HG02852 (cell line): Measurements from ENCODE around the gene PDE4B.
"Not testable (repeated sequence)": the region's sequence is repeated elsewhere in the genome, so short reads cannot be mapped to it uniquely, and the experiment has no call there.

ENCODE experiments used
- ATAC-seq: cut with Tn5 transposase; IDR thresholded peaks from one replicate; pipeline ENCODE4 v1.9.1; 2021; ENCODE audit warnings: mild to moderate bottlenecking, moderate library complexity; ENCODE audit not compliant: unreplicated experiment

The PDE4B gene

DNA sequence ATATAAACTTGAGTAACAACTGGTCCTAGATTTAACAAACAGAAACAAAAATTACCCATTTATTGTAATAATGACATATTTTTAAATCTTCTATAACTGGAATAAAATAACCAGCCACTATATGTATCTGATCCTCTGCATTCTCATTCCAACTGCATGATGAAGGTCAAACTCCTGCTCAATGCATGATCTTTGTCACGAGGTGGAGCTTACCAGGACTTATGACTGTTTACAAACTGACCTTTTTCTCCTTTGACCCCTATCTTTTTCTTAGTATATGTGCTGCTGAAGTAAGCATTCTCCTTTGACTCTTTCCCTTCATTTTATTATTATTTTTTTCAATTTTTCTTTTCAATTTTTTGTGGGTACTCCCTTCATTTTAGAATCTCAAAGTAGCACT, 252.2 kb downstream of the PDE4B start:
- no peak for ATAC-seq

GRCh38 chr1:66046415-66046814, 253.7 kb downstream of the PDE4B start:
- ATAC-seq, result no peak

DNA sequence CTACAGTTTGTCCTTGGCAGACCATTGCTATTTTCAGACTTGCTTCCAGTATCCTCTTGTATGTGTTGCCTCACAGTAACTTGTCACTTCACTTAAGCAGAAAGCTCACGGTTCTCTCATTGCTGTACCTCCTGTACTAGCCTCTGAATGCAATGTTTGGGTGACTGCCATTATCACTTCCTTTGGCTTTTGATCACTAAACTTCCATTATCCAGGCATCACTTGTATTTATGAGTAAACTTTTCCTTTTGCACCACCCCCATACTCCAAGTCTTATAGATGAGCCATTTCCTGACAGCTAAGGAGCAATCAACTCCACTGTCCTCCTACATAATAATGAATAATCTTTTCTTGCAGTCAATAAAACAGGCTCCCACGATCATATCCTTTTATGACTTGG, 255.3 kb downstream of the PDE4B start:
- no peak for ATAC-seq

GRCh38 chr1:66050123-66050522, 257.4 kb downstream of the PDE4B start:
- no peak for ATAC-seq

DNA sequence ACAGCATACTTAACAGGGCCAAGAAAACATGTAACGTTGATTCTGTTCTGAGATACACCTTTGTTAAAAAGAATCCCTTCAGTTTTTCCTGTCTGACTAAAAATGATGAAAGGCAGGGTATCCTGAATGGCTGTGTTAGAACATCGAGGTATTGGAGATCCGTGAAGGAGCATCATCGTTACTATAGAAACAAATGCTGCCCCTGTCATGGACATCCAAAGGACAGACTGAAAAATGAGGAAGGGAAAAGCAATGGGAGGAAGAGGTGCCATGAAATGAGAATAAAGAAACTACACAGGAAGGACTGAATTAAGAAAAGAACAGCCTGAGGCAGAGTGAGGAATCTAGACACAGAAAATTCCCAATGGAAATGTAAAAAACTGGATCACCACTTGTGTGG, 257.9 kb downstream of the PDE4B start:
- ATAC-seq, result no peak

GRCh38 chr1:66055092-66055491, 262.4 kb downstream of the PDE4B start:
- ATAC-seq, result no peak

DNA sequence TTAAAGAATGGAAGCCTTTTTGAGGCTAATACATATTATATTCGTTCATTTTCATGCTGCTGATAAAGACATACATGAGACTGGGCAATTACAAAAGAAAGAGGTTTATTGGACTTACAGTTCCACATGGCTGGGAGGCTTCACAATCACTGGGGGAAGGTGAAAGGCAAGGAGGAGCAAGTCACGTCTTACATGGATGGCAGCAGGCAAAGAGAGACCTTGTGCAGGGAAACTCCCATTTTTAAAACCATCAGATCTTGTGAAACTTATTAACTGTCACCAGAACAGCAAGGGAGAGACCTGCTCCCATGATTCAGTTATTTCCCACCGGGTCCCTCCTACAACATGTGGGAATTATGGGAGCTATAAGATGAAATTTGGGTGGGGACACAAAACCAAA, 264.8 kb downstream of the PDE4B start:
- not testable (repeated sequence) for ATAC-seq

- ATAC-seq, result no peak
These were observed 265.9 kb downstream of the PDE4B start for GRCh38 chr1:66058558-66058957.

DNA sequence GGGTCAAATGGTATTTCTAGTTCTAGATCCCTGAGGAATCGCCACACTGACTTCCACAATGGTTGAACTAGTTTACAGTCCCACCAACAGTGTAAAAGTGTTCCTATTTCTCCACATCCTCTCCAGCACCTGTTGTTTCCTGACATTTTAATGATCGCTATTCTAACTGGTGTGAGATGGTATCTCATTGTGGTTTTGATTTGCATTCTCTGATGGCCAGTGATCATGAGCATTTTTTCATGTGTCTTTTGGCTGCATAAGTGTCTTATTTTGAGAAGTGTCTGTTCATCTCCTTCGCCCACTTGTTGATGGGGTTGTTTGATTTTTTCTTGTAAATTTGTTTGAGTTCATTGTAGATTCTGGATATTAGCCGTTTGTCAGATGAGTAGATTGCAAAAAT, 274.5 kb downstream of the PDE4B start:
- not testable (repeated sequence) for ATAC-seq

GRCh38 chr1:66069976-66070876, 277.5 kb downstream of the PDE4B start:
- no peak for ATAC-seq

DNA sequence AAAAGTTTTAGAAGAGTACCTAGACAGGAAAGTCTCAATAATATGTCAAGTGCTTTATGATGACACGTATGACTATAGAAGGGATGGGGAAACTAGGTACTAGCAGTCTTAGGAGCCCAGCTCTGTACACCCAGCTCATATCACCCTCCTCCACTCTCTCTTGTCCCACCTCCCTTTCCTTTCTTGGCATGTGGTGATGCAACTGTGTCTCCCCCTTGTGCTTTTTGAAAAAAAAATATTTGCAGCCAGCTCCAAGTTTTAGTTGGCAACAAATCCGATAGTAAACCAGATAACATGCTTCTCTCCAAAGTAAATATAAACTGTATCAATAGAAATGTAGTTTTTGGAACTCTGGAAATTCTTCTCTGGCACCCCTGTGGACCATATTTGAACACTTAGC, 280.7 kb downstream of the PDE4B start:
- no peak for ATAC-seq

GRCh38 chr1:66074147-66074546, 281.5 kb downstream of the PDE4B start:
- ATAC-seq, result no peak

GRCh38 chr1:66078412-66078811, 285.7 kb downstream of the PDE4B start:
- ATAC-seq, result no peak

GRCh38 chr1:66083003-66083402, 290.3 kb downstream of the PDE4B start:
- no peak for ATAC-seq

DNA sequence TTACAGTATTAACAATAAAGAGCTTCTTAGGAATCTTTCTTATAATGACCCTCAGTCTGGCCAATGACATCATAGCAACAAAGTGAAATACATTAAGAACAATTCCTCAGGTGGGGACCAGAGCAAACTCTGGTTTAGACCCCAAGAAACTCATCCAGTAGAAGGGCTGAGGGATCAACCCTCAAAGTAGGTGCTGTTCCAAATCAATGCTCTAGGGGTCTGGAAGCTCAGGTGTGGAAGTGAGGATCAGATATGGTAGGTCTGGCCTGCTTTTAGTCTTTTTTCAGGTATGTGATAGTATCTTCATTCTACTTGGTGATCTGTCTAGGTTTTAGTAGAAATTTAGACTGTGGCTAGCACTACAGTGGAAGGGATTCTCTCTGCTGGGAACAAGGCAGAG, 291.7 kb downstream of the PDE4B start:
- no peak for ATAC-seq

- ATAC-seq, result no peak
These were observed 292.9 kb downstream of the PDE4B start for GRCh38 chr1:66085600-66085999.

DNA sequence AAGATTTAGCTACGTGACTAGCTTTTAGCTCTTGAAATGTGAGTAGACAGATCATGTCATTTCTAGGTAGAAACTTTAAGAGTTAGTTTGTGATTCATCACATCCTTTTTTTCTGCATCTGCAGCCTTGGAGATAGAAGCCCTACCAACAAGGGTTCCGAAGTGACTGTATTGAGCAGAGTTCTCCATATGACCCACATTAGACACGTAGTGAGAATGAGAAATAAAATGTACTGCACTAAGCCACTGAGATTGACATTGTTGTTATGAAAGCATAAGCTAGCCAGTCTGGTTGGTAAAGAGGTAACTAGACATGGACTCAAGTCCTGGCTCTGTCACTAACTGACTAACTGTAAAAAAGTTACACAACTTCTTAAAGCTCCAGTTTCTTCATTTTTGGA, 296.1 kb downstream of the PDE4B start:
- ATAC-seq, result no peak

GRCh38 chr1:66090859-66091457, 298.3 kb downstream of the PDE4B start:
- no peak for ATAC-seq

DNA sequence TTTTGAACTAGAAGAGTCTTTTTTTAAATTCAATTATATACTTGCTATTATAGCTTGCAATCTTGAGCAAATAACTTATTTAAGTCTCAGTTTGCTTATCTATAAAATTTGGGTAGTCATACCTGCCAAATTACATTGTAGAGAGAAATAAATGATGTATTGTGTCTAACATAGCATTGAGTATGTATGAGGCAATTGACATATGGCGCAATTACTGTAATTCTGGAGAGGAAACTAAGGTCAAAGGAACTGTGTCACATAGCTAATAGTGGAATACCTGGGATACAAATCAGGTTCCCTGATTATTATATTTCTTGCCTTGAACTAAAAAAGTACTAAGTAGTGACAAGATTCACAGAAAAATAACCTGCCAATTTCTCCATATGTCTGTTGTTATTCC, 302.5 kb downstream of the PDE4B start:
- no peak for ATAC-seq

GRCh38 chr1:66100959-66101358, 308.3 kb downstream of the PDE4B start:
- not testable (repeated sequence) for ATAC-seq

- not testable (repeated sequence) for ATAC-seq
These were observed 311.4 kb downstream of the PDE4B start for GRCh38 chr1:66104076-66104475.

DNA sequence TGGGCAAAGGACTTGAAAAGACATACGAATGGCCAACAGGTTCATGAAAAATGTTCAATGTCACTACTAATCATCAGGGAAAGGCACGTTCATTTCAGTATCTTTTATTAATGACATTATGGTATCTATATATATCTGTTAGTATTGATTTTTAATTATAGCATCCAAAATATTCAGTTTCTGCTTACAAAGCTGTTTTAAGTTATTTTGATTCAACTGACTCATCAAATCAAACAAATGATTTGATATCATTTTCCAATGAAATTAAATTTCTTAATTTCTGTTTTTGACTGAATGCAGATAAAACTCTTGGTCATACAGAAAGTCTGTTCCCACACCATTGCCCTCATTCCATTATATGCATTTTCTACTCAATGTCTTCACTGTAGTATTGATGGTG, 315.9 kb downstream of the PDE4B start:
- no peak for ATAC-seq
